Measurements from ENCODE around the gene PIGC. TPM values are rescaled to one million over a fixed set of nuclear protein-coding genes. Genes with fewer than 3 reads are reported as not detected.

Gene PIGC
- total and polyA plus RNA-seq, 4 donors: 8.6 to 18.4 (median 13.2) TPM

GRCh38 chr1:172450524-172450885, 6.6 kb upstream of the PIGC start:
- Histone ChIP-seq H3K36me3 (ENCODE audit: control insufficient read depth in 4 of 4, insufficient read depth in 3 of 4, low read depth in 1 of 4, low read length in 3 of 4) (no peaks in the 10 kb centered on the region), H3K27ac (ENCODE audit: low read depth in 1 of 2, low read length in 2 of 2) (peak overlapping the region; percentile 63 to 67), H3K4me1 (ENCODE audit: control insufficient read depth in 4 of 4, insufficient read depth in 4 of 4, low read length in 3 of 4) (peaks cover 2 to 10% (median 5%) of the 10 kb centered on the region in 4 donors), H3K27me3 (ENCODE audit: control insufficient read depth in 4 of 4, insufficient read depth in 4 of 4, low read length in 3 of 4) (no peaks in the 10 kb centered on the region), H3K4me3 (ENCODE audit: low read depth in 1 of 3, low read length in 3 of 3) (no peak overlapping the region), H3K9ac (ENCODE audit: low read depth in 1 of 2, low read length in 2 of 2) (no peak overlapping the region), H3K9me3 (ENCODE audit: control insufficient read depth in 4 of 4, low read length in 3 of 4) (no peaks in the 10 kb centered on the region)
- TF ChIP-seq FOXA2 (IDR thresholded peaks at IDR 0.05) (no peak), NR2F2 (IDR thresholded peaks at IDR 0.05) (peak; percentile 9), HNF4A (conservative IDR thresholded peaks at IDR 0.05) (peak; percentile 82 to 87), JUND (IDR thresholded peaks at IDR 0.05) (peak in 1 of 2 donors; percentile 29), RAD21 (IDR thresholded peaks at IDR 0.05) (no peak), REST (IDR thresholded peaks at IDR 0.05) (peak; percentile 74), RXRA (IDR thresholded peaks at IDR 0.05) (peak in 1 of 2 donors; percentile 17), HNF4G (IDR thresholded peaks at IDR 0.05) (peak; percentile 13), SP1 (IDR thresholded peaks at IDR 0.05) (peak; percentile 69)
- peak; percentile 53 for DNase-seq (ENCODE audit: low spot score)
- WGBS: 31% methylated on average over 7 of the region's 7 CpGs

- DNase-seq (ENCODE audit: low spot score): peak; percentile 70
- WGBS: 43% methylated on average over 18 of the region's 18 CpGs
- Histone ChIP-seq H3K9ac (ENCODE audit: low read depth in 1 of 2, low read length in 2 of 2) (peak overlapping the region; percentile 3 to 55), H3K4me1 (ENCODE audit: control insufficient read depth in 4 of 4, insufficient read depth in 4 of 4, low read length in 3 of 4) (peaks cover 2 to 10% (median 5%) of the 10 kb centered on the region in 4 donors), H3K27me3 (ENCODE audit: control insufficient read depth in 4 of 4, insufficient read depth in 4 of 4, low read length in 3 of 4) (no peaks in the 10 kb centered on the region), H3K36me3 (ENCODE audit: control insufficient read depth in 4 of 4, insufficient read depth in 3 of 4, low read depth in 1 of 4, low read length in 3 of 4) (no peaks in the 10 kb centered on the region), H3K4me3 (ENCODE audit: low read depth in 1 of 3, low read length in 3 of 3) (peak overlapping the region in 1 of 3 donors; percentile 1), H3K9me3 (ENCODE audit: control insufficient read depth in 4 of 4, low read length in 3 of 4) (no peaks in the 10 kb centered on the region), H3K27ac (ENCODE audit: low read depth in 1 of 2, low read length in 2 of 2) (peak overlapping the region; percentile 63 to 67)
- TF ChIP-seq JUND (IDR thresholded peaks at IDR 0.05) (no peak), FOXA2 (IDR thresholded peaks at IDR 0.05) (no peak), RAD21 (IDR thresholded peaks at IDR 0.05) (peak; percentile 92 to 96), FOXA1 (IDR thresholded peaks at IDR 0.05) (no peak), REST (IDR thresholded peaks at IDR 0.05) (no peak), HNF4G (IDR thresholded peaks at IDR 0.05) (peak; percentile 30), MAX (IDR thresholded peaks at IDR 0.05) (peak; percentile 9), HNF4A (conservative IDR thresholded peaks at IDR 0.05) (no peak), GABPA (IDR thresholded peaks at IDR 0.05 in 1 of 2, conservative IDR thresholded peaks at IDR 0.05 in 1 of 2) (no peak), YY1 (IDR thresholded peaks at IDR 0.05) (peak; percentile 39), RXRA (IDR thresholded peaks at IDR 0.05) (no peak), EGR1 (IDR thresholded peaks at IDR 0.05; ENCODE audit: low read depth in 2 of 2) (no peak), SP1 (IDR thresholded peaks at IDR 0.05) (no peak), ATF3 (IDR thresholded peaks at IDR 0.05) (no peak), CTCF (IDR thresholded peaks at IDR 0.05; ENCODE audit: low read depth, low read length, missing input control) (peak; percentile 96), TAF1 (conservative IDR thresholded peaks at IDR 0.05) (peak; percentile 35), NR2F2 (IDR thresholded peaks at IDR 0.05) (peak; percentile 38)
Measured at GRCh38 chr1:172449585-172450523, 6.0 kb upstream of the PIGC start.

Data from liver (tissue), 9 donors.